HG03139 (cell line): ENCODE results near the gene MYEF2.
A peak's percentile ranks its signal among the peaks of the same experiment; 100 is the strongest.

Experiments
- ATAC-seq: cut with Tn5 transposase; IDR thresholded peaks from one replicate; pipeline ENCODE4 v1.9.1; 2021; ENCODE audit not compliant: unreplicated experiment

MYEF2 gene

GRCh38 chr15:48147358-48147757, 30.7 kb downstream of the MYEF2 start:
- ATAC-seq, result no peak

- ATAC-seq, result no peak
Observed at GRCh38 chr15:48145923-48146322, 32.2 kb downstream of the MYEF2 start.

GRCh38 chr15:48144889-48145288, 33.2 kb downstream of the MYEF2 start:
- peak; percentile 43 for ATAC-seq

- no peak for ATAC-seq
Observed at GRCh38 chr15:48143856-48144255, 34.2 kb downstream of the MYEF2 start.

GRCh38 chr15:48132874-48133273, 45.2 kb downstream of the MYEF2 start:
- no peak for ATAC-seq

- ATAC-seq, result no peak
Observed at GRCh38 chr15:48131324-48131723, 46.8 kb downstream of the MYEF2 start.

- ATAC-seq, result no peak
Observed at GRCh38 chr15:48126667-48127355, 51.3 kb downstream of the MYEF2 start.

- no peak for ATAC-seq
Observed at GRCh38 chr15:48121849-48122248, 56.2 kb downstream of the MYEF2 start.

GRCh38 chr15:48120745-48121144, 57.4 kb downstream of the MYEF2 start, which contains the start of gene SLC24A5:
Gene SLC24A5, plus strand, starts transcription at chr15:48120990. Its CDS starts 55 bp downstream, at chr15:48121045.
- no peak for ATAC-seq

GRCh38 chr15:48119277-48119676, 58.8 kb downstream of the MYEF2 start:
- ATAC-seq, result no peak

- no peak for ATAC-seq
Observed at GRCh38 chr15:48112242-48112641, 65.9 kb downstream of the MYEF2 start.

- no peak for ATAC-seq
Observed at GRCh38 chr15:48109856-48110531, 68.1 kb downstream of the MYEF2 start.

- no peak for ATAC-seq
Observed at GRCh38 chr15:48109212-48109611, 68.9 kb downstream of the MYEF2 start.

- no peak for ATAC-seq
Observed at GRCh38 chr15:48105936-48106335, 72.2 kb downstream of the MYEF2 start.

- no peak for ATAC-seq
Observed at GRCh38 chr15:48103647-48104046, 74.4 kb downstream of the MYEF2 start.

GRCh38 chr15:48102167-48102566, 75.9 kb downstream of the MYEF2 start:
- no peak for ATAC-seq

GRCh38 chr15:48101376-48101961, 76.6 kb downstream of the MYEF2 start:
- no peak for ATAC-seq

GRCh38 chr15:48097264-48097663, 80.8 kb downstream of the MYEF2 start:
- ATAC-seq, result no peak

- ATAC-seq, result no peak
Observed at GRCh38 chr15:48096813-48097212, 81.3 kb downstream of the MYEF2 start.

- ATAC-seq, result no peak
Observed at GRCh38 chr15:48096355-48096786, 81.7 kb downstream of the MYEF2 start.

- no peak for ATAC-seq
Observed at GRCh38 chr15:48091522-48091921, 86.6 kb downstream of the MYEF2 start.

- ATAC-seq, result no peak
Observed at GRCh38 chr15:48090666-48091065, 87.4 kb downstream of the MYEF2 start.
